K562 (cell line): ENCODE measurements around the gene ZBTB7A. TPM values are rescaled to one million over a fixed set of nuclear protein-coding genes. Genes with fewer than 3 reads are reported as not detected.

Source experiments
- ATAC-seq: fragments of 200-7000 bp; cut with Tn5 transposase; 3 replicates; pipeline ENCODE4 v1.9.1; 2020; ENCODE audit warnings: moderate library complexity
- BruUV-seq: library from RNA; stranded (reverse); fragments of 400-500 nt; replicated peaks from 2 replicates; lab custom pipeline; 2021; lab: Mats Ljungman, UMichigan
- CTCF ChIA-PET: fragments of 300-600 bp; formaldehyde crosslinking; extraction: SDS; loops from one replicate; lab custom pipeline; 2021; ENCODE audit warnings: low intra/inter-chr PET ratio; lab: Yijun Ruan, JAX
- POLR2A ChIA-PET: fragments of 300-600, 350-650 bp; sonication (Branson Sonifier 250); formaldehyde crosslinking; extraction: SDS; loops from one replicate; lab custom pipeline; 2021; ENCODE audit warnings: antibody characterized with exemption, inconsistent platforms; lab: Yijun Ruan, JAX
- DNase-seq, 4 experiments: peaks; one replicate each; pipeline versions ENCODE4 v3.0.0 to v3.0.0-alpha.2; 2011 to 2018; ENCODE audit warnings: low spot score in 3 of 4, mixed read lengths in 3 of 4; ENCODE audit errors: extremely low read depth in 1 of 4
- FAIRE-seq: peaks from 2 replicates; lab custom pipeline; 2011; peaks lifted over from hg19 to GRCh38; lab: Jason Lieb, UNC
- H2AFZ ChIP-seq: 2 replicates; pipeline ENCODE4 v1.6.0; 2011; ENCODE audit warnings: low read depth, low read length, control low read depth, inconsistent platforms
- H3K27ac ChIP-seq: fragments of 200-600 bp; 3 replicates; pipeline ENCODE4 v1.8.0; 2011; ENCODE audit warnings: low read depth, mild to moderate bottlenecking, control low read depth, inconsistent platforms, low read length, moderate library complexity, mixed read lengths; ENCODE audit errors: extremely low read depth
- H3K27me3 ChIP-seq, 2 experiments: fragments of 300-600 bp in 1 of 2; 2 replicates in 1 of 2; 3 replicates in 1 of 2; pipeline versions ENCODE4 v1.6.0 to v1.8.0; 2011; ENCODE audit warnings: inconsistent platforms in 2 of 2, low read length in 2 of 2, mild to moderate bottlenecking in 1 of 2, mixed read lengths in 1 of 2, moderate library complexity in 1 of 2; ENCODE audit not compliant: control insufficient read depth in 2 of 2, insufficient read depth in 2 of 2
- H3K36me3 ChIP-seq: fragments of 300-600 bp; 3 replicates; pipeline ENCODE4 v1.8.0; 2011; ENCODE audit warnings: mild to moderate bottlenecking, low read length, inconsistent platforms; ENCODE audit not compliant: control insufficient read depth, insufficient read depth
- H3K4me1 ChIP-seq, 2 experiments: fragments of 200-600 bp in 1 of 2; replicated peaks in 1 of 2; 2 replicates in 1 of 2; 3 replicates in 1 of 2; pipeline versions ENCODE4 v1.5.1 to v1.8.0; 2011; ENCODE audit warnings: inconsistent platforms in 2 of 2, low read length in 2 of 2, mild to moderate bottlenecking in 1 of 2, mixed read lengths in 1 of 2, moderate library complexity in 1 of 2; ENCODE audit not compliant: control insufficient read depth in 2 of 2, insufficient read depth in 2 of 2
- H3K4me2 ChIP-seq: 2 replicates; pipeline ENCODE4 v1.6.1; 2011; ENCODE audit warnings: low read length, control low read depth, inconsistent platforms, mixed read lengths; ENCODE audit not compliant: insufficient read depth
- H3K4me3 ChIP-seq: fragments of 200-600 bp; sonication (generic), shearing (Covaris generic); 2 replicates; pipeline ENCODE4 v1.5.1; 2016; ENCODE audit warnings: control low read depth, inconsistent platforms
- H3K79me2 ChIP-seq: fragments of 200-600 bp; 3 replicates; pipeline ENCODE4 v1.8.0; 2011; ENCODE audit warnings: low read length, inconsistent platforms; ENCODE audit not compliant: control insufficient read depth, insufficient read depth
- H3K9ac ChIP-seq, 2 experiments: 2 replicates each; pipeline versions ENCODE4 v1.6.0 to v1.6.1; 2011; ENCODE audit warnings: low read depth in 2 of 2, low read length in 2 of 2, control low read depth in 1 of 2, inconsistent platforms in 1 of 2, mild to moderate bottlenecking in 1 of 2, mixed read lengths in 1 of 2; ENCODE audit not compliant: insufficient read depth in 1 of 2
- H3K9me1 ChIP-seq: one replicate; pipeline ENCODE4 v1.6.0; 2011; ENCODE audit warnings: inconsistent platforms, mild to moderate bottlenecking, low read length, moderate library complexity; ENCODE audit not compliant: control insufficient read depth, insufficient read depth
- H3K9me3 ChIP-seq: replicated peaks from 2 replicates; pipeline ENCODE4 v1.5.1; 2011; ENCODE audit warnings: low read depth, low read length, inconsistent platforms; ENCODE audit not compliant: control insufficient read depth, insufficient read depth
- H4K20me1 ChIP-seq: replicated peaks from 2 replicates; pipeline ENCODE4 v1.6.1; 2011; ENCODE audit warnings: low read length, inconsistent platforms, mixed read lengths; ENCODE audit not compliant: control insufficient read depth, insufficient read depth
- ARHGAP35 ChIP-seq: fragments of 450-650 bp; IDR thresholded peaks from 2 replicates; pipeline ENCODE4 v1.6.1; 2018; ENCODE audit not compliant: partially characterized antibody
- ARNT ChIP-seq, 2 experiments: fragments of 450-650 bp; IDR thresholded peaks; 2 replicates each; pipeline ENCODE4 v1.6.1; 2016; ENCODE audit warnings: mild to moderate bottlenecking in 1 of 2
- BHLHE40 ChIP-seq: IDR thresholded peaks from 2 replicates; pipeline ENCODE4 v1.6.1; 2011; ENCODE audit warnings: low read length, improper control_type of control experiment
- CBX2 ChIP-seq: fragments of 200-600 bp; sonication (generic); IDR thresholded peaks from one replicate; pipeline ENCODE4 v1.6.1; 2012; ENCODE audit warnings: mild to moderate bottlenecking, low read length, inconsistent platforms; ENCODE audit not compliant: insufficient read depth, poor library complexity, severe bottlenecking
- ESRRA ChIP-seq: fragments of 450-650 bp; IDR thresholded peaks from 2 replicates; pipeline ENCODE4 v1.6.1; 2014; ENCODE audit warnings: low read depth, mild to moderate bottlenecking, moderate library complexity, borderline replicate concordance
- FOXJ3 ChIP-seq: sonication (generic); formaldehyde crosslinking; IDR thresholded peaks from 2 replicates; pipeline ENCODE4 v1.4.0; 2020; ENCODE audit warnings: mild to moderate bottlenecking, missing genetic modification reagents
- FOXP4 ChIP-seq: sonication (generic); formaldehyde crosslinking; IDR thresholded peaks from 2 replicates; pipeline ENCODE4 v1.8.0; 2022; ENCODE audit warnings: mild to moderate bottlenecking, missing genetic modification reagents, borderline replicate concordance
- HDAC3 ChIP-seq: fragments of 450-650 bp; IDR thresholded peaks from 2 replicates; pipeline ENCODE4 v1.6.1; 2018; ENCODE audit warnings: borderline replicate concordance, mild to moderate bottlenecking, moderate library complexity; ENCODE audit not compliant: partially characterized antibody
- HDGF ChIP-seq: fragments of 450-650 bp; IDR thresholded peaks from 2 replicates; pipeline ENCODE4 v1.6.1; 2016
- KDM5B ChIP-seq: fragments of 200-600 bp; sonication (generic); IDR thresholded peaks from 2 replicates; pipeline ENCODE4 v1.6.1; 2012; ENCODE audit warnings: low read depth, mild to moderate bottlenecking, moderate library complexity, low read length, control low read depth, inconsistent platforms; ENCODE audit not compliant: insufficient replicate concordance
- NR3C1 ChIP-seq: sonication (generic); formaldehyde crosslinking; IDR thresholded peaks from 2 replicates; pipeline ENCODE4 v1.8.1; 2022; ENCODE audit warnings: missing genetic modification reagents
- SP2 ChIP-seq: IDR thresholded peaks from 2 replicates; pipeline ENCODE4 v1.6.1; 2011; ENCODE audit warnings: mild to moderate bottlenecking, low read depth, low read length, moderate library complexity; ENCODE audit not compliant: poor library complexity, severe bottlenecking; ENCODE audit errors: extremely low read depth
- STAT5B ChIP-seq: fragments of 250-450 bp; sonication (Bioruptor Pico); IDR thresholded peaks from 2 replicates; pipeline ENCODE4 v1.8.0; 2021; ENCODE audit warnings: mild to moderate bottlenecking, inconsistent platforms
- TCF3 ChIP-seq: sonication (generic); formaldehyde crosslinking; IDR thresholded peaks from 2 replicates; pipeline ENCODE4 v1.4.0; 2020; ENCODE audit warnings: mild to moderate bottlenecking, missing genetic modification reagents
- UBTF ChIP-seq, 2 experiments: IDR thresholded peaks; 2 replicates each; pipeline ENCODE4 v1.6.1; 2012; ENCODE audit warnings: improper control_type of control experiment in 2 of 2, low read depth in 2 of 2, low read length in 2 of 2, borderline replicate concordance in 1 of 2
- ZNF444 ChIP-seq: fragments of 250-450 bp; sonication (Bioruptor Pico); IDR thresholded peaks from 2 replicates; pipeline ENCODE4 v1.4.0; 2020; ENCODE audit warnings: mild to moderate bottlenecking, moderate library complexity
- ZNF57 ChIP-seq: fragments of 450-650 bp; formaldehyde crosslinking; IDR thresholded peaks from 2 replicates; pipeline ENCODE4 v1.4.0; 2020; ENCODE audit warnings: mild to moderate bottlenecking, moderate library complexity
- ZNF780A ChIP-seq: fragments of 250-450 bp; sonication (Bioruptor Pico); IDR thresholded peaks from 2 replicates; pipeline ENCODE4 v1.5.0; 2021; ENCODE audit warnings: mild to moderate bottlenecking
- WGBS: fragments of 100-300 bp; shearing (Covaris generic); methylation state at CpG from one replicate; pipeline ENCODE4 v1.1.6; 2016; ENCODE audit warnings: low coverage, mixed read lengths; ENCODE audit not compliant: insufficient coverage; ENCODE audit errors: missing lambda C conversion rate; 5-methylcytosine and 5-hydroxymethylcytosine counted together
- in situ Hi-C: fragments of 300-500 bp; cut with MboI; formaldehyde crosslinking; loops from 4 replicates; pipeline ENCODE4 v1.15.0; 2018; ENCODE audit warnings: inconsistent platforms, mixed read lengths
- intact Hi-C: fragments of 100-400 bp; cut with micrococcal nuclease; formaldehyde crosslinking; loops from 2 replicates; pipeline ENCODE4 v1.14.2; 2022
- polyA plus RNA-seq, 8 experiments: library from polyadenylated mRNA; depleted of rRNA in 4 of 8; stranded (reverse) in 5 of 8; unstranded in 3 of 8; fragments of >200 nt; fragmentation: Nextera tagmentation in 2 of 8; fragmentation: Illumina TruSeq in 1 of 8; extraction: Ambion mirVana in 2 of 8; extraction: Trizol in 1 of 8; gene quantifications; 2 replicates each; pipeline versions ENCODE4 v1.2.1 to v1.2.3, GENCODE V29; 2011 to 2014; ENCODE audit warnings: inconsistent platforms in 1 of 8, missing spikeins in 1 of 8
- total RNA-seq, 7 experiments: library from RNA; depleted of rRNA in 6 of 7; stranded (reverse); fragments of >200 nt in 6 of 7; fragmentation: Illumina TruSeq in 2 of 7; extraction: Trizol in 2 of 7; gene quantifications; 2 replicates each; pipeline versions ENCODE4 v1.2.1 to v1.2.3, GENCODE V29; 2011 to 2021; ENCODE audit warnings: low replicate concordance in 1 of 7

The ZBTB7A gene
- total and polyA plus RNA-seq, 9 of the 15 experiments (the other 6 are each of a cell fraction or from before 2014, with no cell fraction given), result 0.11 to 34.0 (median 4.6) TPM

GRCh38 chr19:4046946-4047683 lies 19.6 kb downstream of the ZBTB7A start:
- in situ Hi-C loops, result no loop called here
- H3K79me2 ChIP-seq, result peaks cover 64% of the 10 kb centered on the region

More at GRCh38 chr19:4046946-4047683, 19.6 kb downstream of the ZBTB7A start:
- BruUV-seq, result no TSS peak
- no peak for FAIRE-seq
- intact Hi-C loops, result no loop called here
- no peak overlapping the region for H3K4me3 ChIP-seq
- DNase-seq, result no peak
- H3K4me1 ChIP-seq, result peaks cover 0 to 40% of the 10 kb centered on the region in 2 experiments; a peak in 2 of 5 replicates
- no peak for ATAC-seq
- H3K9ac ChIP-seq, result no peak overlapping the region
- no peaks in the 10 kb centered on the region for H3K9me1 ChIP-seq
- H2AFZ ChIP-seq, result no peak overlapping the region
- POLR2A ChIA-PET, result no interaction called here
- peaks cover 65% of the 10 kb centered on the region; the same call in 2 of the 3 replicates for H3K36me3 ChIP-seq
- peaks cover 32% of the 10 kb centered on the region for H4K20me1 ChIP-seq
- CTCF ChIA-PET, result no interaction called here
- 95% methylated on average over 10 of the region's 33 CpGs for WGBS
- H3K9me3 ChIP-seq, result no peaks in the 10 kb centered on the region
- TF ChIP-seq ZNF444 (CRISPR knock-in tag), result no peak
- TF ChIP-seq UBTF (IDR thresholded peaks at IDR 0.05; ENCODE audit: borderline replicate concordance in 1 of 2, low read depth in 2 of 2, low read length in 2 of 2), result no peak
- TF ChIP-seq ESRRA, result no peak
- no peak for TF ChIP-seq CBX2
- no peak for TF ChIP-seq ZNF780A (CRISPR knock-in tag)
- TF ChIP-seq KDM5B, result no peak
- TF ChIP-seq ARHGAP35, result no peak
- no peak for TF ChIP-seq TCF3
- no peak for TF ChIP-seq SP2
- TF ChIP-seq STAT5B (CRISPR knock-in tag), result no peak
- TF ChIP-seq BHLHE40, result no peak
- TF ChIP-seq HDAC3, result no peak
- no peak for TF ChIP-seq FOXP4
- TF ChIP-seq ZNF57, result no peak
- no peak for TF ChIP-seq FOXJ3 (CRISPR knock-in tag)
- TF ChIP-seq HDGF, result no peak
- no peak for TF ChIP-seq ARNT (IDR thresholded peaks at IDR 0.05)
- no peak for TF ChIP-seq NR3C1 (CRISPR knock-in tag)
- H3K27ac ChIP-seq, result no peak overlapping the region
- H3K27me3 ChIP-seq, result no peaks in the 10 kb centered on the region
- no peak overlapping the region for H3K4me2 ChIP-seq
